ACC112 (cell line): ENCODE results near the gene SH3BP1.
"Not testable (repeated sequence)": the region's sequence is repeated elsewhere in the genome, so short reads cannot be mapped to it uniquely, and the experiment has no call there.

ENCODE experiments used
- H2AFZ ChIP-seq: fragments of 200-600 bp; sonication (generic); one replicate; pipeline ENCODE4 v1.6.0; 2017; ENCODE audit warnings: antibody characterized with exemption, low read length; ENCODE audit not compliant: unreplicated experiment
- H3K27ac ChIP-seq: fragments of 200-600 bp; sonication (generic); 2 replicates; pipeline ENCODE4 v1.5.1; 2014; ENCODE audit warnings: low read depth, mild to moderate bottlenecking, antibody characterized with exemption, low read length, moderate library complexity
- H3K27me3 ChIP-seq: fragments of 200-600 bp; sonication (generic); 2 replicates; pipeline ENCODE4 v1.6.1; 2014; ENCODE audit warnings: mild to moderate bottlenecking, antibody characterized with exemption, low read length, moderate library complexity, mixed read lengths; ENCODE audit not compliant: insufficient read depth
- H3K36me3 ChIP-seq: fragments of 200-600 bp; sonication (generic); 2 replicates; pipeline ENCODE4 v1.6.1; 2016; ENCODE audit warnings: mild to moderate bottlenecking, antibody characterized with exemption, low read length, moderate library complexity, mixed read lengths; ENCODE audit not compliant: insufficient read depth
- H3K4me1 ChIP-seq: fragments of 200-600 bp; sonication (generic); one replicate; pipeline ENCODE4 v1.6.1; 2016; ENCODE audit warnings: low read length, mixed read lengths; ENCODE audit not compliant: insufficient read depth, unreplicated experiment, control insufficient read depth
- H3K4me3 ChIP-seq: fragments of 200-600 bp; sonication (generic); 2 replicates; pipeline ENCODE4 v1.5.1; 2014; ENCODE audit warnings: mild to moderate bottlenecking, low read depth, low read length
- H3K79me2 ChIP-seq: fragments of 200-600 bp; sonication (generic); one replicate; pipeline ENCODE4 v1.6.0; 2016; ENCODE audit warnings: low read length; ENCODE audit not compliant: control insufficient read depth, unreplicated experiment, insufficient read depth

The SH3BP1 gene

DNA sequence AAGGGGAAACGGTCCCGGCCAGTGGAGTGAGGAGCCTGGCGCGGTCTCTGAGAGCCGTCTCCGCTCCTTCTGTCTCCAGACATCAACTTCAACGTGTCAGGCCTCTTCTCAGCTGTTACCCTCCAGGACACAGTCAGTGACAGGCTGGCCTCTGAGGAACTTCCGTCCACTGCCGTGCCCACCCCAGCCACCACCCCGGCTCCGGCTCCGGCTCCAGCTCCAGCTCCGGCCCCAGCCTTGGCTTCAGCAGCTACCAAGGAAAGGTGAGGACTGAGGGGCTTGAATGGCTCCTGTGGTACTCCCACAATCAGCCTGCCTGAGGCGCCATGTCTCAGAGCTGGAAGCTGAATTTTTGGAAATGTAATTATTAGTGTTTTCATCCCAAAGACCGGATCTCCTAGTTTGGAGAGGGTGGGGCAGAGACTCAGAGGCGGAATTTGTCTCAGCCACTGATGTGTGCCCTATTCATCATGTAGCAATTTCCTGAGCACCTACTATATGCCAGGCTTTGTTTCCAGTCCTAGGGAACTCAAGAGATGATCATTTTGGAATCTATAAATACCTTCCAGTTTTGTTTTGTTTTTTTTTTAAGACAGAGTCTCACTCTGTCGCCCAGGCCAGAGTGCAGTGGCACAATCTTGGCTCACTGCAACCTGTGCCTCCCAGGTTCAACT, 11.1 kb downstream of the SH3BP1 start:
- Histone ChIP-seq H3K4me1 (no peaks in the 10 kb centered on the region), H3K79me2 (no peaks in the 10 kb centered on the region), H3K36me3 (no peaks in the 10 kb centered on the region), H2AFZ (no peak overlapping the region), H3K27me3 (no peaks in the 10 kb centered on the region), H3K27ac (no peak overlapping the region), H3K4me3 (no peak overlapping the region)

- H2AFZ ChIP-seq: no peak overlapping the region
- H3K27ac ChIP-seq: no peak overlapping the region
- peaks cover 6% of the 10 kb centered on the region for H3K4me1 ChIP-seq
- peaks cover 7% of the 10 kb centered on the region for H3K79me2 ChIP-seq
- no peak overlapping the region for H3K4me3 ChIP-seq
- no peaks in the 10 kb centered on the region for H3K27me3 ChIP-seq
- no peaks in the 10 kb centered on the region for H3K36me3 ChIP-seq
Measured at GRCh38 chr22:37654563-37655251, 15.2 kb downstream of the SH3BP1 start.

DNA sequence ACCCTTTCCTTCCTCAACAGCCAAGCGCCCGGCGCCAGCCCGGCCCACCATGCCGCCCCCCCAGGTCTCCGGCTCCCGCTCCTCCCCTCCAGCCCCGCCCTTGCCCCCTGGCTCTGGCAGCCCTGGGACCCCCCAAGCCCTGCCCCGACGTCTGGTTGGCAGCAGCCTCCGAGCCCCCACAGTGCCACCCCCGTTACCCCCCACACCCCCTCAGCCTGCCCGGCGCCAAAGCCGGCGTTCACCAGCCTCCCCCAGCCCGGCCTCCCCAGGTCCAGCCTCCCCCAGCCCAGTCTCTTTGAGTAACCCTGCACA, 15.7 kb downstream of the SH3BP1 start:
- no peak overlapping the region for H2AFZ ChIP-seq
- H3K4me1 ChIP-seq: peaks cover 10% of the 10 kb centered on the region
- H3K79me2 ChIP-seq: peaks cover 12% of the 10 kb centered on the region
- no peak overlapping the region for H3K27ac ChIP-seq
- no peaks in the 10 kb centered on the region for H3K27me3 ChIP-seq
- H3K4me3 ChIP-seq: no peak overlapping the region
- no peaks in the 10 kb centered on the region for H3K36me3 ChIP-seq

GRCh38 chr22:37656583-37656982, 17.1 kb downstream of the SH3BP1 start:
- Histone ChIP-seq H3K4me1 (peaks cover 19% of the 10 kb centered on the region), H3K79me2 (peaks cover 26% of the 10 kb centered on the region)
- H3K4me3 ChIP-seq, H3K27me3 ChIP-seq, H3K27ac ChIP-seq, H2AFZ ChIP-seq, H3K36me3 ChIP-seq: not testable (repeated sequence)

GRCh38 chr22:37657590-37658132, 18.2 kb downstream of the SH3BP1 start:
- Histone ChIP-seq H2AFZ (peak overlapping the region; percentile 79), H3K27me3 (no peaks in the 10 kb centered on the region), H3K36me3 (no peaks in the 10 kb centered on the region), H3K27ac (0 out of 2 replicates have a peak overlapping the region, but pooled peaks have one; percentile 21), H3K4me3 (peak overlapping the region; percentile 79), H3K4me1 (peaks cover 20% of the 10 kb centered on the region), H3K79me2 (peaks cover 33% of the 10 kb centered on the region)

DNA sequence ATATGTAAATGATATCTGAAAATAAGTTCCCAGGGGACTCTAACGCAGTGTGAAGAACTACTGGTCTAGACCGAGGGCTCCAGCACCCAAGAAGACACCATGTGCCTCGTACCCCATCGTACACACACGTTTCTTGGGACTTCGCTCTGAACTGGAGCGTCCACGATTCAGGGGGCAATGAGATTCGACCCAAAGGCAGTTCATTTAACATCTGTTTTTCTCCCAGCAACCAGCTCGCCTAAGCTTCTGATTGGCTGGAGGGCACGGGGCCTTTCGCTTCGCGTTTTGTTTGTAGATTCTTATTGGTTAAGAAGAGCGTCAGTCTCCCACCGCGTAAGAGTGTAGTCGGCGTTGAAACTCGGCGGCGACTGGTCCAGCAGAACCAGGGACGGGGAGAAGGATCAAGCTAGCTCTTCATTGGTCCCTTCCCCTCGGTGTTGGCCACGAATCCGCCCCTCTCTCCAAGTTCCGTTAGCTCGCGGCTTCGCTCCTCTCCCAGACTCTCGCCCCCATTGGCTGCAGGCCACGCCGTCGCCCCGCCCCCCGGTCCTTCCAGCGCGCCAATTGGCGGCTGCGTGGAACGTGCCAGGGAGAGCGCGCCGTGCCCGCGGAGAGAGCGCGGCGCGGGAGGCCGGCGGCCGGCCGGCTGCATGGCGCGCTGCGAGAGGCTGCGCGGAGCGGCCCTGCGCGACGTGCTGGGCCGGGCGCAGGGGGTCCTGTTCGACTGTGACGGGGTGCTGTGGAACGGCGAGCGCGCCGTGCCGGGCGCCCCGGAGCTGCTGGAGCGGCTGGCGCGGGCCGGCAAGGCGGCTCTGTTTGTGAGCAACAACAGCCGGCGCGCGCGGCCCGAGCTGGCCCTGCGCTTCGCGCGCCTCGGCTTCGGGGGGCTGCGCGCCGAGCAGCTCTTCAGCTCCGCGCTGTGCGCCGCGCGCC, 18.9 kb downstream of the SH3BP1 start, which contains the start of gene PDXP:
TSS of gene PDXP (plus strand) at position 591 of the 933 bp plus-strand sequence. CDS start at position 651, 60 bp downstream.
- Histone ChIP-seq H3K4me1 (peaks cover 20% of the 10 kb centered on the region), H3K27me3 (no peaks in the 10 kb centered on the region), H3K36me3 (no peaks in the 10 kb centered on the region), H2AFZ (peak within 1 kb of the TSS; percentile 79), H3K27ac (0 out of 2 replicates have a peak within 1 kb of the TSS, but pooled peaks have one; percentile 21), H3K4me3 (peak within 1 kb of the TSS; percentile 79), H3K79me2 (peaks cover 33% of the 10 kb centered on the region)

GRCh38 chr22:37659066-37659896, 19.8 kb downstream of the SH3BP1 start:
- peak overlapping the region; percentile 79 for H3K4me3 ChIP-seq
- peaks cover 20% of the 10 kb centered on the region for H3K4me1 ChIP-seq
- no peak overlapping the region for H2AFZ ChIP-seq
- H3K27me3 ChIP-seq: no peaks in the 10 kb centered on the region
- no peak overlapping the region for H3K27ac ChIP-seq
- peaks cover 33% of the 10 kb centered on the region for H3K79me2 ChIP-seq
- H3K36me3 ChIP-seq: no peaks in the 10 kb centered on the region

DNA sequence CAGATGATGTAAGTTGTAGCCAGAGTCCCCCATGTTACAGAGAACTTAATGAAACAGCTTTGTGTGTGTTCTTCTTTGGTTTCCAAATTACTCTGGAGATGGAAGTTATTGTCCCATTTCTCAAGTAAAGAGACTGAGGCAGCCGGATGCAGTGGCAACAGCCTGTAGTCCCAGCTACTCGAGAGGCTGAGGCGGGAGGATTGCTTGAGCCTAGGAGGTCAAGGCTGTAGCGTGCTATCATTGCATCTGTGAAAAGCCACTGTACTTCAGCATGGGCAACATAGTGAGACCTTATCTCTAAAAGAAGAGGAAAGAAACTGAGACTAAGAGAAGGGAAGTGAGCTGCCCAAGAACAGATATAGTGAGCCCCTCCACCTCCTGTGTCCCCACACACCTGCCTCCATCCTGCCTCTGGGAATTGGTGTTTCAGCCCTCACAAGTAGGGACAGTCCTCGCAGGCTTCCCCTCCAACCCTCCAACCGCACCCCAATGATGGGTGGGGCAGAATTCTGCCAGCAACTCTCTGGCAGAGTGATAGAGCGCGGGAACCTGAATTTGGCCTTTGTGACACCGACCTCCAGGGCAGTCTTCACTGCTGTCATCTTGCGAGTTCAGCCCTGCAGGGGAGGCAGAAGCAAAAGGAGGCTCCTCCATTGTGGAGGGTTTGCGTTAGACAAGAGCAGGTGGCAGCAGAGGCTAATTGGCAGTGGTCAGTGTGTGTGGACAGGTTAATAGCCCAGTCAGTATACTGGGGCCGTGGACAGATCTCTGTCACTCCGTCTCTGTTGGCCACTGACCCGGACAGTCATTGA, 20.6 kb downstream of the SH3BP1 start:
- Histone ChIP-seq H3K27ac (no peak overlapping the region), H3K79me2 (peaks cover 37% of the 10 kb centered on the region), H3K4me3 (peak overlapping the region; percentile 79), H3K27me3 (no peaks in the 10 kb centered on the region), H2AFZ (no peak overlapping the region), H3K4me1 (peaks cover 20% of the 10 kb centered on the region), H3K36me3 (no peaks in the 10 kb centered on the region)

DNA sequence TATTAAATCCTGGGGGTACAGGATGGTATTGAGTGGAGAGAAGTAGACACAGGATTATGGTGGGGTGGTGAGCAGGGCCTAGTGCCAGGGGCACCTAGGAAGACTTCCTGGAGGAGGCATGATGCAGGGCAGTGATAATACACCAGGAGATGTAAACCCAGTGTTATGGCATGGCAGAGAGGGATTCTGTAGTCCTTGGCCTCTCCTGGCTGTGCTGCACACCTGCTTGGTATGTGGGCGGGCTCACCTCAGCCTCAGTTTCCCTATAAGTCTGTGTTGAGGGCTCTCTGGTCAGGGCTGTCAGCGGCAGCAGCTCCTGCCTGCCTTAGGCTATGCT, 21.2 kb downstream of the SH3BP1 start:
- H3K4me1 ChIP-seq: peaks cover 20% of the 10 kb centered on the region
- no peak overlapping the region for H2AFZ ChIP-seq
- peaks cover 37% of the 10 kb centered on the region for H3K79me2 ChIP-seq
- H3K27ac ChIP-seq: no peak overlapping the region
- H3K27me3 ChIP-seq: no peaks in the 10 kb centered on the region
- H3K4me3 ChIP-seq: peak overlapping the region; percentile 79
- H3K36me3 ChIP-seq: no peaks in the 10 kb centered on the region
